ENCODE data around the gene STXBP6. TPM values are rescaled to one million over a fixed set of nuclear protein-coding genes. Genes with fewer than 3 reads are reported as not detected.

Gene STXBP6
- not detected in 2 replicates for total RNA-seq

DNA sequence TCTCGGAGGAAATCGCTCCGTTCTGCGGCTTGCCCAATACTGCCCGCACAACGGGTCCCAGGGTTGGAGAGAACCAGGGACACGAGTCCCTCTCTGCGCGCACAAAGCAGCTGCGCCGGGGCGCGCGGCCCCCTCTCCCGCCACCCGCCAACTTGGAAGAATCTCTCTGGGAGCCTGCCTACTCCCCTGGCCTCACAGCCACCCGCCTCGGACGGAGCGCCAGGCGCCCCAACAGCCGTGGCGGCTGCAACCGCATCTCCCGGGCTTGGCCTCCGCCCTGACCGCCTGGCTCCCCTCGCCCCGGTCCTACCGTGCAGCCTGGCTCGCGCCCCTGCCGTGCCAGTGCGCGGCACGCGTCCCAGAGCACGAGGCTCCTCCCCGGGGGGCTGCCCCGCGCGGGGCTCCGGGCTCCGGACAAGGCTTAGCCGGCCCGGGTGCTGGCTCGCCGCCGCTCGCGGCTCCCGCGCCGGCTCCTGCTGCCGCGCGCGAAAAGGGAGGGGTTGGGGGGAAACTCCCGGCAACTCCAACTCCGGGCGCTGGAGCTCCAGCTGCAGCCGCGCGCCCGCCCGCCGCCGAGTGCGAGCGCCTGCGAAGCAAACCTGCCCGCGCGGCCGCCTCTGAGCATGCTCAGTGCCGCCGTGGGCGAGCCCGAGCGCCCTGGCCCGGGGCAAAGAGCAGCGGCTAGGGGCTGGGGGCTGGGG is at the start of gene STXBP6:
STXBP6 (minus strand) TSS at position 580 of the 701 bp plus-strand sequence. CDS start 75,329 bp downstream, outside the sequence.
- intact Hi-C loops (cut with micrococcal nuclease) = no loop called here

DNA sequence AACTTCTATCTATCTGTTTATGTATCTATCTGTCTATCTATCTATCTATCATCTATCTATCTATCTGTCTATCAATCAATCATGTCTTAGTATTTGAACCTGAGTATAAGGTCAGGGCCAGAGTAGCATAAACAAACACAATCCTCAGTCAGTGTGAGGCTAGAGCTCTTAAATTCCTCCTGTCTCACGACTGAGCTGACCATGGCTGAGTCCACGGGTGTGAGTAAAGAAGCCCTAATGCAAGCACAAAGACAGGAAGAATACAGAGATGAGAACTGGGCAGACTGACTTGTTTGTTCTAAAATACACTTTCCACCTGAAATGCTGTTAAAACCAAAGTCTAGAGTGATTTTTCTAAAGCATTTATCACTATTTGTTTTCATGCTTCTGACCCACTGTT is 47.2 kb upstream of the STXBP6 start:
- intact Hi-C loops (cut with micrococcal nuclease) = no loop called here

DNA sequence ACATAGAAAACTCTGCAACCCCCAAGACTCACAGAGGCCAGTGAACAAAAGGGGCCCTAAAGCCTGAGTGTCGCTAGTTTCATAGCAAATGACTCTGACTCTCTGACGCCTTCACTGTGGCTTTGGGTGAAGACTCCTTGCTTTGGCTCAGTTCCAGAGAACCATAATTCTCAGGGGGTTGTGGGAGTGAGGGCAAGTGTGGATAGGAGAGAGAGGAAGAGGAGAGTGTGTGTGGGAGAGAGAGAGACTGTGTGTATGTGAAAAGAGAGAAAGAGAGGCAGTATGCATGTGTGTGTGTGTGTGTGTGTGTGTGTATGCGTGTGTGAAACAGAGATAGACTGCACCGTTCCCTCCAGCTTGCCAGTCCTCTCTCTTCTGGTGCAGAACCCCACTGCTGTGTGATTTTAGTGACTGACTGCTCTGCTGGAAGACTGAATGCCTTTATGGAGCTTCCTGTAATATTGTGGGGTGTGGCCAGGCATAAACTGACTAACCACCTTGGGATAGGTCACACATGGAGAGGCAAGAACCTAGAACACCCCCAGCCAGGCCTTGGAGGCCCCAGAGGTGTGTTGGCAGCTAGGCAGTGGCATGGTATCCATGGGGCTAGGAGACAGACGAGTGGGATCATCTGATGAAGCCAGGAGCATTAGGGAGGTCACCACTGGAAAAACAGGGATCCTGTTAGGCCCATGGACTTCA is 45.9 kb upstream of the STXBP6 start:
- intact Hi-C loops (cut with micrococcal nuclease) = no loop called here

DNA sequence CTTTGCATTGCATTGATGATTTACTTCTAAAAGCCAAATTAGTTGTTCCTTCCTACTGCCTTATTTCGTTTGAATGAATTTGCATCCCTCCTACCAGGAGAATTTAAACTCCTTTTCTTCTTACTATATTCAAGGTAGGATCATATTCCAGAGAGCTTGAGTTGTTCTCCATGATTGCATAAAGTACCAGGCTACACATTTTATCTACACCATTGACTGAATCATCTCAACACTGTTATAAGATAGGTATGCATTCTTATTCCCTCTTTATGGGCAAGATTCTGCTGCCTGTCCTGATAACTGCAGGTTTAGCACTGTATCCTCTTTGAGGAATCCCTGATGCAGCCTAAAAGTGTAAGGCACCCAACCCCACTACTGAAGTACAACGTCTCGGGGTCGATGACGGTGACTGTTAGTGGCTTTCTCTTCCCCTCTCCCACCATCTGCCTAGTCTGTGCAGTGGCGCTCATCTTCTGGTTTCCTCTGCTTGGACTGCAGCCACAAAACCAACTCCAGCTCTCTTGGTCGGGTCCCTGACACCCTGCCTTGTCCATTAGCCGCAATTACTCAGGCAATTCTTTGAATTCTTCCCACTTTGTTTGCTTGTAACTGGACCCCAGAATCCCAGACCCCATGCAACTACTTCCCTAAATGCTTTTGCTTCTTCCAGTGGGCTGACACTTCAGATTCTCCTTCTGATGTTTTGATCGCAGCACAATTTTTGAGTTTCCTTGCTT is 44.4 kb upstream of the STXBP6 start:
- intact Hi-C loops (cut with micrococcal nuclease) = no loop called here

DNA sequence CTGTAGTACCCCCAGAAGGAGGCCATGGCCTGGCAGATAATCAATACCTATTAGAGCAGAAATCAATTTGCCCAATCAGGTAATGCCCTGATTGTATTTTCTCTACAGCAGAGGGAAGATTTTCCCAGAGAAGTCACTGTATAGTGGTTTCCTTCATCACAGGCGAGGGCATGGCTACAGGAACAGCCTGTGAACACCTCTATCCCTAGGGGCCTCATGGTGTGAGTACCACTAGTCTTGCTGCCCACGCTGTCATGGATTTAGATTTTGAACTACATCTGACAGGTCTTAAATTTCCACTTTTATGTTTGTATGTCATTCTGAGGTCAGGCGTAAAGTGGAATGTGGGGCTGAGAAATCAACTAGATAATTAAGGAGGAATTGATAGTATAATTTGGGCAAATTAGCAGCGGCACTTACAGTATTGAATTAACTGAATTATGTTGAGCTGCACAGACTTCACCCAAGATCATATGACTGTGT is 42.4 kb upstream of the STXBP6 start:
- intact Hi-C loops (cut with micrococcal nuclease) = no loop called here

DNA sequence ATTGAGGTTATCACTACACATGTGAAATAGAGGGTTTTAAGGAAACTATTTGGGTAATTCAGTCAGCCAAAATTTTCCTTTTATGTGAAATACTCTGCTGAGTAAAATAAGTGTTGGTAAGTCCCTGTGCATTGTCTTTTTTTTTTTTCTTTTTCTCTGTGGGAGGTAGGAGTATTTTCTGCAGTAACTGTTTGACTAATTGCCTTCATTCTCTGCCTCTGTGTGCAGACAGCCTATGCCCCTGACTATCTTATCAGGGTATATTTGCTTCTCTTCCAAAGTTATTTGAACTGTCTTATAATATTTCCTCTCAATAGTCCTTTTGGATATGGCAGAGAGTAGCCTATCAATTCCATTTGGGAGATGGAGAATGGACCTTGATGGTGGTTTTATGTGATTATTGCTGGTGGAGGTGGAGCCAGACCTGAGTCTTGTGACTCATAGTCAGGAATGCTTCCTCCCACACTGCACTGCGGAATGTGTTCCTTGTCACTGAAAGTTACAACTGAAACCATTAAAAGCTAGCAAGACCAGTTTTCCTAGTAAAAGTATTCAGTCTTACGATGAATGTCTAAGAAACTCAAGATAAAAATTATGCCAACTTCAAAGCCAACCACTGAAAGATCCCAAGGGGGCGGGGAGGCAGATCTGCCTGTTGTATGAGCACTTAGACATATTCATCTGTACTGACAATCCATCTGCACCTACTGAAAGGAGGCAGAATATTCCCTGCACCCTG is 40.9 kb upstream of the STXBP6 start:
- intact Hi-C loops (cut with micrococcal nuclease) = no loop called here

DNA sequence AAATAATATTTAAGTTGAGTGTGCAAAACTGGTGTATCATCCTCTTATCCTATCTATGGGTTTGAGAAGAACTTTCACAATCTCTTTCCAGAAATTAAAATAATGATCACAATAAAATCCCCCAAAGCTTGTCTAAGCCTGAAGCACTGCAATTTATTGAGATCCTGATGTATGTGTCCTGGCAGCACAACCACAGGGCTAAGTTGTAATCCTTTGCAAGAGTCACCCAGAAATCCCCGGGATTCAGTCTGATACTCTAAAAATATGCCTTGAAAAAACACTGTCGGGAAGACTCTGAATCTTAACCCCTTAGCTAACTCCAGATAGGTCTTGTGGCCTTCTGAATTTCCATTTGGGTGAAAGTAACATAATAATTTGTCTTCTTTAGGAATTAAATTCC is 40.3 kb upstream of the STXBP6 start:
- intact Hi-C loops (cut with micrococcal nuclease) = no loop called here

DNA sequence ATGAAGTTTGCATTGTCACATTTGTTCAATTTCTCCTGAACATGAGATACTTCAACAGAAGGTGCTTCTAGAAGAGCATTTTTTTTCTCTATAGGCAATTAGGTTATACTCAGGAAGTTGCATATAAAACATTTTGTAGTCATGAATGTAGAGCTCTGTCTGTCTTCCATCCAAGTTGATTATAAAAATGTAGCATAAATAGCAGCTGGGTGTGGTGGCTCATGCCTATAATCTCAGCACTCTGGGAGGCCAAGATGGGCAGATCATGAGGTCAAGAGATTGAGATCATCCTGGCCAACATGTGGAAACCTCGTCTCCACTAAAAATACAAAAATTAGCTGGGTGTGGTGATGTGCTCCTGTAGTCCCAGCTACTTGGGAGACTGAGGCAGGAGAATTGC is 39.5 kb upstream of the STXBP6 start:
- intact Hi-C loops (cut with micrococcal nuclease) = no loop called here

DNA sequence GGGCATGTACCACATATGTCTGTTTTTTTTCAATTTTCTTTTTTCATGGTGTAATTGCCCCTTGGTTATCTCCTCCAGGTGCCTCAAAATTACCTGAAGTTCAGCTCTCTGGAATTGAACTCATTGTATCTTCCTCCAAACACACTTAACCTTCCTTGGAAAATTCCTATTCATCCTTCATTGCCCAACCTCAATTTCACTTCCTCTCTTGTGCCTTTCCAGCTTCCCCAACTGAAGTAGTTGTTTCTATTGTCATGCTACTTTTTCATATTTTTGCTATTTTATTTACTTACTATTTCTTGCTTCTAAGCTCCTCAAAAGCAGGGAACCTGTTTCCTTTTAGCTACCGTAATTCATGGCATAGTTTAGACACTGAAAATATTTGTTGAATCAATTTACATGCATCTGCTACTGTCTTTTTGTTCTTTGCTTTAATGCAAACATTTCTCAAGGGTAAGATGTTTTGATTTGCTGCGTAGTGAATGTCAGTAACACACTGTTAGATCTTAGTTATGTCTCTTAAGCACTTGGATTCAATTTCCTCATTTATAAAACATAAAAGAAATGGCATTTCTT is 37.0 kb upstream of the STXBP6 start:
- intact Hi-C loops (cut with micrococcal nuclease) = no loop called here

DNA sequence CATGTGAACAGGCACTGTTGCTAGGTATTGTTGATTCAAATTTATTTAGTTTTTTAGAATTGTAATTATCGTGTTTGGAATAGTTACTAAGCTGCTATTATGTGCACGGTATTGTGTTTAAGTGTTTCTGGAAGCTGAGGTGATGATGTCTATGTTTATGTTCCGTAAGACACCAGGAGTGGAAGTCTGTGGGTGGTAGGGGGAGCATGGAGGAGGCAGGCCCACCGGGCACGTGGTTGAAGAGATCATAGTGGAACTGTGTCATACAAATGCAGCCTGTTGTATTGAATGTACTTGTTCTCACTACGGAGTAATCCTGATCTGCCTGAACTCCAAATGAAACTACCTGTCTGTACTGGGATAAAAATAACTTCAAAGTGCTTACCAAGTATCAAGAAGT is 36.1 kb upstream of the STXBP6 start:
- intact Hi-C loops (cut with micrococcal nuclease) = no loop called here

DNA sequence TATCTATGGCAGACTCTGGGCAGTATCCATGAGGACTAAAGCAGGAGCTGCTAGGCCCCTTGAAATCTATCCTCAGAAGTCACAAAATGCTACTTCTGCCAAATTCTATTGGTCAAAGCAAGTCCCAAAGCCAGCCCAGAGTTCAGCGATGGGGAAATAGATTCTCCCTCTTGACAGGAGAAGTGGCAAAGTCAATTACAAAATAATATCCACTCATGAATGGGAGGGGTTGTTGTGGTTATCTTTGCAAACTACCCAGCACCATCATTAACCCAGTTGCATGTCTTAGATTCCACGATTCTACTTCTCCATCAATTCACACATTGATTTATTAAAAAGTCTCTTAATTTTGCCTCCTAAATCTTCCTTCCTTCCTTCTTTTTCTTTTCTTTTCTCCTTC is 30.7 kb upstream of the STXBP6 start:
- intact Hi-C loops (cut with micrococcal nuclease) = no loop called here

DNA sequence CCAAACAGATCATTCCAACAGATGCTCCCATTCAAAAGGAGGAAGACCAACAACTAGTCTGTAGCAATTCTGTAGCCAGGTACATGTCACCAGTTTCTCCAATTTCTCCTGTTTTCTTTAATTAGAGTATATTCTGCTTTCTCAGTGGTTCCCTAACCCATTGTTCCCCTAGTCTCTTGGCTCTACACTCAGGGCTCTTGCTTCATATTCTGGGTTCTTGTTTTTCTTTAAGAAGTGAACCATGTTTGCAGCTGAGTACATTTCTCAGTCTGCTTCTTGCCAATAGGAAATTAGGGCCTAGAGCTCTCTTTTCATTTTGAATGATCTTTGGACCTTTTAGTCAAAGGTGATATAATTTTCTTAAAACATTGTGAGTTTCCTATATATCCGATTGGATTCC is 29.4 kb upstream of the STXBP6 start:
- intact Hi-C loops (cut with micrococcal nuclease) = no loop called here

DNA sequence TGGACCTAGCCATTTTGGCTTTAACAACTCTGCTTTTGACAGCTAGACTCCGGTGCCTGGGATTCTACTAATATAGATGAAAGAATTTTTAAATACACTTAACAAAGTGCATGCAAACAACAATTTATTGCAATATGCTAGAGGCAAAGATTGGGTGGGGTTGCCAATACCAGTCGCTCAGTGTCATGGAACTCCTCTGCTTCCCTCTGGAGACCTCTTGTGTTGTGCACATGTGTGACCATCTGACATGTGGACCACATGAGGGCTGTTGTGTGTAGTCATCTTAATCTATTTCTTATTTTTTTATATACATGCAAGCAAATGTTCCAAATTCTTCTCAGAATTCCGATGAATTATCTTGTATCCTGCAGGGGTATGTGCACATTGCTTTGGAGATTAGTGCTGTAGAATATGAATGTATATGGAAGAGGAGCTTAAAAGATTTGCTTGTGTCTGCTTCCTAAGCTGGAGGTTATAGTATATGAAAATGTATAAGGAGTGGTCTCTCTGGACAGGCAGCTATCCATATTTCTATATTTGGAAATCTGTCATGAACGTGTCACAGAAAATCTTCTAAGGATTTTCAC is 24.2 kb upstream of the STXBP6 start:
- intact Hi-C loops (cut with micrococcal nuclease) = no loop called here

DNA sequence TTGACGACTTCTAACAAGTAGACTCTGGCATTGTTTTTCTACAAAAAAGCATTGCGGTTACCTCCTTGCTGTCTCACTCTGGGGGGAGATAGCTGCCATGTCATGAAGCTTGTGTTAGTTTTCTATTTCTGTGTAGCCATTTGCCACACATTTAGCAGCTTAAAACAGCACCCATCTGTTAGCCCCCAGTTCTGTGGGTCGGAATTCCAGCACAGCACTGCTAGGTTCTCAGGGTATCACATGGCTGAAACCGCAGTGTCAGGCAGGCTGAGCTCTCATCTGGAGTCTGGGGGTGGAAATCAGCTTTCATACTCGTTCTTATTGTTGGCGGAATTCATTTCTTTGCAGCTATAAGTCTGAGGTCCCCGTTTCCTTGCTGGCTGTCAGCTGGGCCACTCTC is 19.9 kb upstream of the STXBP6 start:
- intact Hi-C loops (cut with micrococcal nuclease) = no loop called here

DNA sequence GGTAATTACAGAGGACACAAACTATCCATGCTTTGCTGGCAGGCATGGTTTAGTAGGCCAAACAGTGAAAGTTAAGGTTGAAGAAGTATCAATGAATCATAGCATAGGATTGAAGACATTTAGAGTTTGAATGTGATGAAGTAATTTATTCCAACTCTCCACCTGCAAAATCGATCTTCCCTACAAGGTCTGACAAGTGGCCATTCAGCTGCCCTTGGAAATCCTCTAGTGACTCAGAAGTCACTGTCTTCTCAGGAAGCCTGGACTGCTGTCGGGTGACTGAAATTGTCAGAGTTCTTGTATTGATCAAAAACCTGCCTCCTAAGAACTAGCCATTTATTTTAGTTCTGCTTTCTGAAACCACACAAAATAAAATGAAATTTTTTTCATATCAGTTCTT is 17.7 kb upstream of the STXBP6 start:
- intact Hi-C loops (cut with micrococcal nuclease) = no loop called here

DNA sequence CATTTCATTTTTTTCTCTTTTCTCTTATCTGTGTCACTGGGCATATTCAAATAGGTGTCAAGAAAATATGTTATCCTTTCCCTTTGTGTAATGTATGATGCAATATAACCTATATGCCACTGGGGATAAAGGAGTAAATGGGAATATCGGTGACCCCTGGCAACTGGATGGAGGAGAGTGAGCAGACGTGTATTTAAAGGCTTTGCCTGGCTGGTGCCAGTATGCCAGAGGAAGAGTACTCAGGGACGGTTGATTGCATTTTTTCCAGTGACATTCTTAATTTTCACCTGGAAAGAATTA is 12.0 kb upstream of the STXBP6 start:
- intact Hi-C loops (cut with micrococcal nuclease) = no loop called here

DNA sequence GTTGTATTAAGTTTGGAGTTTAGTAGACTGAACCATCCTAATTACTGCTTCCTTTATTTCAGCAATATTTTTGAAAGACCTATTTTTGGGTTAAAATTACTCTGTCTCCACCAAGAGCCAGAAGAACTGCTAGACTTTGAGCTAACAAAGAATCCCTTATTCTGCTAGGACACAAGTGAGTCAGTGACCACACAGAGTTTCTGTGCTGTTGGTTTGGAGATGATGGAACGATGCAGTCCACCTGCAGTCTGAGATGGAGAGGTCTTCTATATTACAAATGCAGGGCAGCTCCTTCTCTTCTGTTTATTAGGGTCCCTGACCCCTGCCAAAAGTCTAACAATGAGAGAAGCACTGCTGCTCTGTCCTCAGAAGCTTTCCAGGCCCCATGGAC is 6.7 kb upstream of the STXBP6 start:
- intact Hi-C loops (cut with micrococcal nuclease) = no loop called here

DNA sequence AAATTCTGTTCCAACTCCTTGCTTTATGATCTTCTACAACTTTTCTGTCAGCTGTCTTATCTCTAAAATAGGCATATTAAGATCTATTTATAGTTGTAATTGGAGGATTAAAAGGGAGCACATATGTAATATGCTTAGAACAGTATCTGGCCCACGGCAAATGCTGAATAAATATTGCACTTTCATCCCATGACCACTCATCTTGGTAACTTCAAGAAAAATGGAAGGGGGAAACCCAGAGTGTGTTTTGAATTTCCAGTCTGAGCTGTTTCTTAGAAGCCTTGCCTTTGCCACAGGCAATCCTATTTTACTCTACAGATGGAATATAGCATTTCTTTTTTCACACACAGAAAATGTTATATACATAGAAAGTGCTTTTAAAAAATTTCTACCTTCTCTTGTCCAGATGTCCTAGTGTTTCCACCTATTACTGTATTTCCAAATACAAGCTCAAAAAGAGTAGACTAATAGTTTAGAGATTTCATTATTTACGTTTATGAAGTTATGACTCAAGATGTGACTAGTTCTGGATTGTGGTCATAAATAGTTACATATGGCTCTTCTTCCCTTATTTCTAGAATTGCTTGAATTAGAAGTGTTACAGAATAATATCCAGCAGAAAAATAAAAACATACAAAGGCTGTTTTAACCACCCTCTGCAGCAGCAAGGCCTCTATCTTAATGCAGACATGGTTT is 6.2 kb upstream of the STXBP6 start:
- intact Hi-C loops (cut with micrococcal nuclease) = no loop called here

DNA sequence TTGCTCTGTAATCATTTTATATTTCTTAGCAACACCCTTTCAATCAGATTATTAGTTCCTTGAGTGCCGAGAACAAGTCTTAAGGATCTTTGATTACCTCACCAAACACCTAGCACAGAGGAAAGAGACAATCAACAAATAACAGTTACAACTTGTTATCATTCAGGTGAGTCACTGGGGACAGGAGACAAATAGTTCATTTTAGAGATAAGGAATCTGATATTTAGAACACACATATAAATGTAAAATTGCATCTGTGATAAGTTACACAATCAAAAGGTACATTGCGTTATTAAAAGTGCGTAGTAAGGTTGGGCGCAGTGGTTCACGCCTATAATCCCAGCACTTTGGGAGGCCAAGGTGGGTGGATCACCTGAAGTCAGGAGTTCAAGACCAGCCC is 5.1 kb upstream of the STXBP6 start:
- intact Hi-C loops (cut with micrococcal nuclease) = no loop called here

DNA sequence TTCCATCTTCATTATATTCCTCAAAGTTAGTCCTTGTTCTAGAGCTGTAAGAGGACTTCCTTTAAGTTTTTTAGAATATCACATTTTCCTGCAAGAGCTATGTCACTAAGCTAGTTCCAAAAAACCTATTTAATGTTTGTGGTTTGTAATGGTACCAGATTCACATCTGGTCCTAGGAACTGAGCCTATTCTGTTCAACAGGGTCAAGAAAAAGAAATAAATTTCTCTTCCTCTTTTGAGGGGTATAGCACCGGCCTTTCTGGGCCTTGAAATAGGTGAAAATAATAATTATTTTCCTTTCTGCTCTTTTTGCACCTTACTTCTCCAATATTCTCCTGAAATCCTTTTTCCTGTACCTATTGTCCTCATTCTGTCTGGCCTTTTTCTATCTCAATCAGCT is 3.6 kb upstream of the STXBP6 start:
- intact Hi-C loops (cut with micrococcal nuclease) = no loop called here

DNA sequence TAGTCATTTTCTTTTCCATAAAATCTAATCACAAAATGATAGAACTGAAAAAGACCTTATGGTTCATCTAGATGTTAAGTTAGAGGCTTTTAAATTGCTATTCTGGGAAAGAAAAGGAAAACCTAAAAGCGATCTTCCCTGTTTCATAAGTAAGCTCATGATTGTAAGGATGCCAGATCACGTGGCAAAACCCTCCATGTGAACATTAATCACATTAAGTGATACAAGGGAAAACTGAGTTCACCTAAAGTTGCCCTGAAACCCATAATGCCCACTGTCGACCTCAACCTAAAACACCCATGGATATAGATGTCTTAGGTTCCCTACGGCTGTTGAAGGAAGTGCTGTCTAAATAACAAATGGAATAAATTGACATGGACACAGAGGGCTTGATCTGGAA is 3.0 kb upstream of the STXBP6 start:
- intact Hi-C loops (cut with micrococcal nuclease) = no loop called here

Measured in T-helper 2 cell treated with Interferon-gamma antibody and Interleukin-4, amounts not matched to agents 100 ng/mL and 5 ng/mL, for 36 hours (primary cell).